SKM-1 (cell line): Measurements from ENCODE around the gene EXPH5.
A peak's percentile ranks its signal among the peaks of the same experiment; 100 is the strongest.

Experiments used
- DNase-seq: peaks from one replicate; lab custom pipeline; 2025; ENCODE audit not compliant: unreplicated experiment; lab: John Stamatoyannopoulos, UW

Gene EXPH5

DNA sequence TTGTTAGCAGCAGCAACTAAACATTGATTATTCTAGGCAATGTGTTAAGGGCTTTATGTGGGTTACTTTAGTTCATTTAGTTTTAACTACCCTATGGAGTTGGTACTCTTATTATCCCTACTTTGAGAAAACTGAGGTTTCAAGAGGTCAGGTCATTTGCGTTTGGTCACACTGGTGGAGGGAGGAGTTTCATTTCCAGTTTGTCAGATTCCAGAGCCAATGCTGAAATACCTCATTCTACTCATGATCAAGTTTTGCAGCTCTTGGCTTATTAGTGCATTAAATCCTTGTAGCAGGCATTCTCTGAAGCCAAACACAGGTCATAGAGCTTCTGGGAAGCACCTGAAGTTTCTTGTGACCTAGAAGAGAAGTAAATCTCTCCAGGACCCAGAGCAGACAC is 71.2 kb downstream of the EXPH5 start:
- no peak for DNase-seq

DNA sequence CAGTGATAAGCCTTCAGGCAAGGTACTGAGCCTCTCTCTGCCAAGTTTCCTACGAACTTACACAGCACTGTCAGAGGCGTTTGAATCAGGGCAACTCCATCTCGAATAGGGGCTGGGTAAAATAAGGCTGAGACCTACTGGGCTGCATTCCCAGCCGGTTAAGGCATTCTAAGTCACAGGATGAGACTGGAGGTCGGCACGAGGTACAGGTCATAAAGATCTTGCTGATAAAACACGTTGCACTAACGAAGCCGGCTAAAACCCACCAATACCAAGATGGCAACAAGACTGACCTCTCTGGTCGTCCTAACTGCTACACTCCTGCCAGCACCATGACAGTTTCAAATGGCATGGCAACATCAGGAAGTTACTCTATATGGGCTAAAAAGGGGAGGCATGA is 75.0 kb downstream of the EXPH5 start:
- DNase-seq: no peak

GRCh38 chr11:108516125-108516524 is 77.4 kb downstream of the EXPH5 start:
- no peak for DNase-seq

- no peak for DNase-seq
Measured at GRCh38 chr11:108512708-108513107, 80.9 kb downstream of the EXPH5 start.

- DNase-seq: no peak
Measured at GRCh38 chr11:108511851-108512474, 81.6 kb downstream of the EXPH5 start.

DNA sequence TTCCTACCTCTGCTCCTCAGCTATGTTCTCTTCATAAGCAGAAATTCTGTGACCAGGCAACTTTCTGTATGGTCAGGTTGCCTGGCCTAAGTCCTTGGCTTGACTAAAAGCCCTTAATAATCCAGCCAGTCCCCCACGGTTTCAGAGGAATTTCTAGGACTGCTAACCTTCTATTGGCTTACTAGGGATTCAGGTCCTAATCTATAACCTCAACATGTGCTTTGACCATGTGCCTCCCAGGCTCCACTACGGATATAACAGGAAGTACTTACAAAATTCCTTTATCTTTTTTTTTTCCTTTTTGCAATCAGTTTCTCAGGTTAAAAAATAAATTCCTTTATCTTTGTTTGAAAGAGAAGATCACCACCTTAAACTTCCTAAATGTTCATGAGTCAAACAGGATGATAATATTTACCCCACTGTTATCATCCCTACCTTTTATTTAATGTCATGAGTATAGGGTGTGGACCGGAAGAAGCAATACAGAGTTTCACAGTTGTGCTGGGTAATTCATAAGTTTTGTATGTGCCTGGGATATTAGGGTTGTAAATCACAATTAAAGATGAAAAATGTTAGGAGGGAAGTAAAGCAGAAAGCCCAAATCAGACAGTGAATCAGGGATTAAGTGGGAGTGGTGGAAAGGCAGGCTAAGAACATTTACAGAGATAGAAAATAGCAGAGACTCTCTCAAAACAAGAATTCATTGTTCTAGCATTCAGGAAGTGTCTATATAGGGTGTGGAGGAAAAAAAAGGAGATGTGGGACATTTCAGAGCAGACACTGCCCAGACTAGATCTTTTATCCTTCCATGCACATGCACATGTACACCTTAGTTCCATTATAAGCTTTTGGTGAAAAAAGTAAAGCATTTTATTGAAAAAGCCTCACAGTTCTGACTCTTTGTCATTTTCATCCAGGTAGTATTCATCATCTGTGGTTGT is 84.6 kb downstream of the EXPH5 start:
- no peak for DNase-seq

DNA sequence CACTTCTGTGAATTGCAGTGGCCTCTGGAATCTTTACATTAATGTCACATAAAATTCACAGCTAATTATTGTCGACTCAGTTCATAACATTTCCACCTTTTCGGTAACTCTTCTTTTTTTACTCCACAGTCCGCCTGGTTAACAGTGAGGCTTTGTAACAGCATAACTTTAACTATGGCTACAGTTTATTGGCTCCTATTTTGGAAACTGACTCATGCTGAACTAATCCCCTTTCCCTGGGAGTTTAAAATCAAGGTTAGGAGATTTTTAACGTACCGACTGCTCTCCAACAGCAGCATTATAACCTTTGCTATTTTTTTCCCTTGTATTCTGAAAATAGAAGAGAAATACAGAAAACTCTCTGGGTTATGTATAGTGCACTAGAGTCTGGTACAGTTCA is 92.2 kb downstream of the EXPH5 start:
- DNase-seq: no peak

DNA sequence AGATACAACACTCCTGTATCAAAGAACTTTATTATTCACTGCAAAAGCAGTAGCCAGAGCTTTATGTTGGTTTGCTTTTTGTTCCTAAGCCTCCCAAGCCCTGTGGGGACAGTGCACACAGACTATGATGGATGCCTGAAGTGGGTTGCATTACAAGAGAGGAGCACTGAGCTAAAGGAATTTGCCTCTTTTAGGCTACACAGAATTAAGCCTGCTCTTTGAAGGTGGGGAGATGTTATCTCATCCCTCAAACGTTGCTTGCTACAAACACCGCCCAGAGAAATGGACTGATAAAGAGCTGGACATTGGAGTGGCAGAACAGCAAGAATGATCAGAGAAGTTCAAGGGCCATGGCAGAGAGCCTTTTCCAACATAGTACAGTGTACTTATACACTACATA is 92.8 kb downstream of the EXPH5 start:
- DNase-seq: no peak

GRCh38 chr11:108500169-108500568 is 93.4 kb downstream of the EXPH5 start:
- DNase-seq: no peak

DNA sequence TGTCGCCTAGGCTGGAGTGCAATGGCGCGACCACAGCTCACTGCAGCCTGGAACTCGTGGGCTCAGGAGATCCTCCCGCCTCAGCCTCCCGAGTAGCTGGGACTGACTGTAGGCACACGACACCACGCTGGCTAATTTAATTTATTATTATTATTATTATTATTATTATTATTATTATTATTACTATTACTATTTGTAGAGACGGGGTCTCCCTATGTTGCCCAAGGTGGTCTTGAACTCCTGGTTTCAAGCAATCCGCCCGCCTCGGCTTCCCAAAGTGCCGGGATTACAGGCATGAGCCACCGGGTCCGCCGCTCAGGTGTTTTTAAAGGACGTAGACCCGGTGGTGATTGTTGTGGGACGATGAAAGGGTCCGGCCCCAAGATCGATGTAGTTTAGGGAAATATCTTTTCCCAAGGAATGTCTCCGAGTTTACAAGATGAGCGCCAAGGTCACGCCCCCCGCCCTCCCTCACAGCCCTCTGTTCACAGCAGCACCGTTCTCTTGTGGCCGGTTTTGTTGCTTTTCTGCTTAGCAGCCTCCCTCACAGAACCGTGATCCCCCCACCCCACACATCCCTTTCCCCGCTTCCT is 94.7 kb downstream of the EXPH5 start:
- no peak for DNase-seq

GRCh38 chr11:108498046-108498815 is 95.3 kb downstream of the EXPH5 start, which contains the start of gene POGLUT3:
POGLUT3 (minus strand) TSS chr11:108498384; CDS start chr11:108498366, 18 bp downstream.
- DNase-seq: peak; percentile 52

- peak; percentile 72 for DNase-seq
Measured at GRCh38 chr11:108497317-108498045, 96.1 kb downstream of the EXPH5 start.

- DNase-seq: no peak
Measured at GRCh38 chr11:108496643-108497256, 96.8 kb downstream of the EXPH5 start.

DNA sequence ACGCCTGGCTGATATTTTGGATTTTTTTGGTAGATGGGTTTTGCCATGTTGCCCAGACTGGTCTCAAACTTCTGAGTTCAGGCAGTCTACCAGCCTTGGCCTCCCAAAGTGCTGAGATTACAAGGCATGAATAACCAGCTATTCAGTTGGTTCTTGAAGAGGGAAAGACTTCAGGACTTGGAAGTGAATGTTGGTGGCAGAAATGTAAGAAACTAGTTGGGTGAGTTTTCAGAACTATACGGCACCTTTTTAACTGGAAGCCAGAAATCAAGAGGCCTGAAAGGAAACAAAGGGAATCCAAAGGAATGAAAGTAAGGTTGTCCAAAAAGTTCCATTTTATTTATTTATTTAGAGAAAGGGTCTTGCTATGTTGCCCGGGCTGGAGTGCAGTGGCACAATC is 98.2 kb downstream of the EXPH5 start:
- no peak for DNase-seq

DNA sequence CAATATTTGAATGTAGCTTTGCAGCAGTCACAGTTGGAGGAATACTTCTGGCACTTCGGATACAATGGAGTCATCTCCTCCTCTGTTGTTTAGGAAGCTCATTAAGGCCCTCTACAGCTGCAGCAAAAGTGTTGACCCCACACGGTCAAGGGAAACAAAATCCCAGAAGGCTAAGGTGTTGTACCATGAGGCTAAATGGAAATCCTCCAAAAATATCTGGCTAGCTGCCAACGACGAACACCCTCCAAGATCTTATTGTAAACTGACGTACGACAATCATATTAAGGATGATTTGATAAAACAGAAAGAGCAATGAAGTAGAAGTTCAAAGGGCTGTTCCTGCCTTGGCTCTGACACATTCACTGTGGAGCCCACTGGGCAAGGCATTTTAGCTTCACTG is 99.4 kb downstream of the EXPH5 start:
- no peak for DNase-seq

DNA sequence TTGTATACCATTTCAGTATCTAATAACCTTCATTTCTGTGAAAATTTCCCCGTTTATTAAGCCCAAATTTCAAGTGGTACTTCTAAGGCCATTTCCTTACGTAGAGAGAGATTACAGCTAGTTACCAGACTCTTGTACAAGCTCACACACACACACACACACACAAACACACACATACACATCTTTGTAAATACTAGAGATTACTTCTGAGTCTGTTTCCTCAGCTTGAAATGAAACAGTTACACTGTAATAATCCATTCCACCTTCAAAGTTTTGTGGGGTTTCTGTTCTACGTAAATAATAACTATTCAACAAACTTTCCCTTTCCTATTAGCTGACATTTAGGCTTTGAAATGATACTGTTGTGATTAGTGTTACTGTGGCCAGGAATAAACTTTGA is 101.6 kb downstream of the EXPH5 start:
- no peak for DNase-seq

DNA sequence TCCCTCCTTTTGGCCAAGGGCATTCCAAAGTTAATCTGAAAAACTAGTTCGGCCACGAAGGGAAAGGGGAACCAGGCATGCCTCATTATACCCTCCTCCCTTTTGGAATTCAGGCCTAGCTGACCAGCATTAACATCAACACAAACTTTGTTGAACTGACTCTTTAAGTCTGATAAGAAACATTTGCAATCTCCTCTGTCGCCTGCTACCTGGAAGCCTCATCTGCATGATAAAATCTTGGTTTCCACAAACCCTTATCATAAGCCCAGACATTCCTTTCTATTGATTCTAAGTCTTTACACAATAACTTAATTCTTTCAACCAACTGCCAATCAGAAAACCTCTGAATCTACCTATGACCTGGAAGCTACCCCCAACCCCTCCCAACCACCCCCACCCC is 106.7 kb downstream of the EXPH5 start:
- no peak for DNase-seq

DNA sequence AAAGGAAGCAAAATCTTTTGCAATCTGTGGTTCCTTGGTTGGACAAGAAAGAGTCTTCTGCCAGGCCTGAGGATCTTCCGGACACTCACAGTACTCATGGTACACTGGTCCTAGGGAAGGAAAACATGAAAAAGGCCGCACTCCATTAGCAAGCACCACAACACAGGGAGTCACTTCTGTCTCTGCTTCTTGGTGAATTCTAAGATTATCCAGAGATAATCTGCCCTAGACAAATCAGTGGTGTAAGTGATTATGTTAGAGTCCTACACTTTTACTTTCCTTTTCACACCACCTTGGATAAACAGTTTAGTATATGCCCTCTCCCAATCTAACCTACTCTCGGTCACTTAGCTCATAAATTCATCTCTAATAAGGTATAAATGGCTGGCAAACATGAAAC is 107.2 kb downstream of the EXPH5 start:
- DNase-seq: no peak

DNA sequence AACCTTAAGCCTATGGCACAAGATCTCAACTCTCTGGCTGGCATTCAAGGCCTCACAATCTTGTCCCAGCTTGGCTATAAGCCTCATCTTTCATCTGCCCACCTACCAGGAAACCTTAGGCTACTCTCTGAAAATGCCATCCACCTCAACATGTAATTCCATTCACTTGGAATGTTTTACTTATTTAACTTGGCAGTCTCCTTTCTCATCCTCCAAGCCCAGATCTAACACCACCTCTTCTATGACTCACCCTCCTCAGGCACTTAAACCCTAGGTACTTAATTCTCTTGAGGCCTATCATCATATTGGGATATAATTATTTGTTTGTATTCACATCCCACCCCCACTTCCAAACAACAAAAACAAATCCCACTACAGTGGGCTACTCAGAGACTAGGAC is 110.4 kb downstream of the EXPH5 start:
- no peak for DNase-seq
